Measurements from ENCODE around the gene LSM7. TPM values are rescaled to one million over a fixed set of nuclear protein-coding genes. Genes with fewer than 3 reads are reported as not detected.

LSM7 gene
- total RNA-seq, 1 experiment from 2014 or later, result 93.0 TPM

DNA sequence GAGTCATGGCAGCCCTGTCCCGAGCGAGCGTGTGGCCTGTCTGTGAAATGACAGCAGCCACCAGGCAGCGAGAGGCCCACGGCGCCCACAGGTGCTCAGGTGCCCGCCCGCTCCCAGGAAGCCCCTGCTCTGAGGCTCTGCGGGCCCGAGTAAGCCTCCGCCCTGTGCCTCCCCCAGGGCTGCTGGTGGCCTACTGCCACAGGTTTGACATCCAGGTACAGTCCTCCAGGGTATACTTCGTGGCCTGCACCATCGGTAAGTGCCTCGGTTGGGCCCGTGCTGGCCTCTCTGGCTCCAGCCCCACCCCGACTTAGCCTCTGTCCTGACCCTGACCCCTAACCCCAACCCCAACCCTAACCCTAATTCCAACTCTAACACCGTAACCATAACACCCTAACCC lies 16.7 kb upstream of the LSM7 start:
- intact Hi-C loops (cut with micrococcal nuclease; ENCODE audit: unreplicated experiment), result no loop called here
- Mint-ChIP-seq H3K27me3 (ENCODE audit: unreplicated experiment) (no peaks in the 10 kb centered on the region), H3K4me1 (ENCODE audit: low read depth, unreplicated experiment) (peaks cover 10% of the 10 kb centered on the region), H3K36me3 (ENCODE audit: insufficient read depth, unreplicated experiment) (peaks cover 10% of the 10 kb centered on the region), H3K27ac (ENCODE audit: unreplicated experiment) (no peak overlapping the region), H3K9me3 (ENCODE audit: low read depth, unreplicated experiment) (no peaks in the 10 kb centered on the region), H3K4me3 (ENCODE audit: low read depth, unreplicated experiment) (no peak overlapping the region)
- CTCF ChIA-PET, result no interaction called here
- TF ChIP-seq, protein P1, sequence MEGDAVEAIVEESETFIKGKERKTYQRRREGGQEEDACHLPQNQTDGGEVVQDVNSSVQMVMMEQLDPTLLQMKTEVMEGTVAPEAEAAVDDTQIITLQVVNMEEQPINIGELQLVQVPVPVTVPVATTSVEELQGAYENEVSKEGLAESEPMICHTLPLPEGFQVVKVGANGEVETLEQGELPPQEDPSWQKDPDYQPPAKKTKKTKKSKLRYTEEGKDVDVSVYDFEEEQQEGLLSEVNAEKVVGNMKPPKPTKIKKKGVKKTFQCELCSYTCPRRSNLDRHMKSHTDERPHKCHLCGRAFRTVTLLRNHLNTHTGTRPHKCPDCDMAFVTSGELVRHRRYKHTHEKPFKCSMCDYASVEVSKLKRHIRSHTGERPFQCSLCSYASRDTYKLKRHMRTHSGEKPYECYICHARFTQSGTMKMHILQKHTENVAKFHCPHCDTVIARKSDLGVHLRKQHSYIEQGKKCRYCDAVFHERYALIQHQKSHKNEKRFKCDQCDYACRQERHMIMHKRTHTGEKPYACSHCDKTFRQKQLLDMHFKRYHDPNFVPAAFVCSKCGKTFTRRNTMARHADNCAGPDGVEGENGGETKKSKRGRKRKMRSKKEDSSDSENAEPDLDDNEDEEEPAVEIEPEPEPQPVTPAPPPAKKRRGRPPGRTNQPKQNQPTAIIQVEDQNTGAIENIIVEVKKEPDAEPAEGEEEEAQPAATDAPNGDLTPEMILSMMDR (IDR thresholded peaks at IDR 0.05; ENCODE audit: unreplicated experiment), result no peak
- DNase-seq, result no peak
- no TSS peak for BruUV-seq (replicated peaks)

DNA sequence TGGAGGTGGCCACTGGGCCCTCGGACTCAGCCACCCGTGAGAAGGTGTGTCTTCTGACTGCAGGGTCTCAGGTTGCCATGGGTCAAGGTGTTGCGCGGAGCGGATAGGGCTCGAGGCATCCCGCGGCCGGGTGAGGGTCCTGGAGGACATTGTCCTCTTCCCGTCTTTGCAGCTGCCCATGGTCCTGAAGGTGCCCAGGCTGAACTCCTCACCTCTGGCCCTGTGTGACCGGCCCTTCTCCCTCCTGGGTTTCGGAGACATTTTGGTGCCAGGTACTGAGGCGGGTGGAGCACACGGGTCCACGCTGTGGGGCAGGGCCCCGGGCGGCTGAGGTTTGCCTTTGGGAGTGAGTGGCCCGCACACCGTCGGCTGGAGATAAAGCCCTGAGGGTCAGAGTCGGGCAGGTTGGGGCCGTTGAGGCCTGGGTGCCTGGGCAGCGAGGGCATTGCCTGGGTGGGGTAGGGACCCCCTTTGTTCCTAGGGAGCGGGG lies 16.0 kb upstream of the LSM7 start:
- H3K9me3 Mint-ChIP-seq (ENCODE audit: low read depth, unreplicated experiment), result no peaks in the 10 kb centered on the region

DNA sequence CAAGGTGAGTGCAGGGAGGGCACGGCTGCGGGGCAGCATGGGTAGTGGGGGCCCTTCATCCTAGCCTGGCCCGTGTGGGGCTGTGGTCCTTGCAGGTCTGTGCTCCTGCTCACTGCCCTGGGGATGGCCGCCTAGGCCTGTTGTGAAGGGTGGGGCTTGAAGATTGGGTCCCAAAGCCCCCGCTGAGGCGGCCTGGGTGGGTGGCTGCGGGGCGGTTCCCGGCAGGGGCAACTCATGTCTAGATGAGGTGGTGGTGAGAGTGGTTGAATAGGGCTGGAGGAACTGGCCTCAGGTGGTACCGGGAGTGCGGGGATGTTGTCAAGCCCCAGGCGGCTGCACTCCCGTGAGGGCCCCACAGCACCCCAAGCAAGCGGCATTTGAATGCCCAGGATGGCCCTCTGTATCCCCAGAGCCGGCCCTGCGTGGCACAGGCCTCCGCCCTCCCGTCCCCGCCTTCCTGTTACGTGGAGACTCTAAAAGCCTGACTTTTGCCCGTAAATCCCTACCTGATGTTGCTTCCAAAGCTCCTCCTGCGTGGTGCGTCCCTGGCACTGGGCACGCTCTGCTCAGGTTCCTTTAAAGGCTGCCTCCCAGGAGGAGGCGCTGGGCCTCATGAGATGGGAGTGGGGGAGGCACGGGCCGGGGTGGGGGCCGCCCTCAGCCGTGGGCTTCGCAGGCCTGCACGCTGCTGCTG lies 15.1 kb upstream of the LSM7 start:
- intact Hi-C loops (cut with micrococcal nuclease; ENCODE audit: unreplicated experiment), result no loop called here
- Mint-ChIP-seq H3K36me3 (ENCODE audit: insufficient read depth, unreplicated experiment) (peaks cover 10% of the 10 kb centered on the region), H3K27ac (ENCODE audit: unreplicated experiment) (no peak overlapping the region), H3K27me3 (ENCODE audit: unreplicated experiment) (no peaks in the 10 kb centered on the region), H3K4me1 (ENCODE audit: low read depth, unreplicated experiment) (peaks cover 10% of the 10 kb centered on the region), H3K9me3 (ENCODE audit: low read depth, unreplicated experiment) (no peaks in the 10 kb centered on the region), H3K4me3 (ENCODE audit: low read depth, unreplicated experiment) (no peak overlapping the region)
- CTCF ChIA-PET, result no interaction called here
- TF ChIP-seq, protein P1 (IDR thresholded peaks at IDR 0.05; ENCODE audit: unreplicated experiment), result no peak
- DNase-seq, result no peak
- BruUV-seq (replicated peaks), result no TSS peak

More for the DNA sequence above, 16.0 kb upstream of the LSM7 start:
- intact Hi-C loops (cut with micrococcal nuclease; ENCODE audit: unreplicated experiment), result no loop called here
- TF ChIP-seq, protein P1 (IDR thresholded peaks at IDR 0.05; ENCODE audit: unreplicated experiment), result no peak
- no peak overlapping the region for H3K4me3 Mint-ChIP-seq (ENCODE audit: low read depth, unreplicated experiment)
- peaks cover 10% of the 10 kb centered on the region for H3K4me1 Mint-ChIP-seq (ENCODE audit: low read depth, unreplicated experiment)
- H3K27ac Mint-ChIP-seq (ENCODE audit: unreplicated experiment), result no peak overlapping the region
- DNase-seq, result no peak
- CTCF ChIA-PET, result no interaction called here
- H3K27me3 Mint-ChIP-seq (ENCODE audit: unreplicated experiment), result no peaks in the 10 kb centered on the region
- H3K36me3 Mint-ChIP-seq (ENCODE audit: insufficient read depth, unreplicated experiment), result peaks cover 10% of the 10 kb centered on the region
- BruUV-seq (replicated peaks), result no TSS peak

DNA sequence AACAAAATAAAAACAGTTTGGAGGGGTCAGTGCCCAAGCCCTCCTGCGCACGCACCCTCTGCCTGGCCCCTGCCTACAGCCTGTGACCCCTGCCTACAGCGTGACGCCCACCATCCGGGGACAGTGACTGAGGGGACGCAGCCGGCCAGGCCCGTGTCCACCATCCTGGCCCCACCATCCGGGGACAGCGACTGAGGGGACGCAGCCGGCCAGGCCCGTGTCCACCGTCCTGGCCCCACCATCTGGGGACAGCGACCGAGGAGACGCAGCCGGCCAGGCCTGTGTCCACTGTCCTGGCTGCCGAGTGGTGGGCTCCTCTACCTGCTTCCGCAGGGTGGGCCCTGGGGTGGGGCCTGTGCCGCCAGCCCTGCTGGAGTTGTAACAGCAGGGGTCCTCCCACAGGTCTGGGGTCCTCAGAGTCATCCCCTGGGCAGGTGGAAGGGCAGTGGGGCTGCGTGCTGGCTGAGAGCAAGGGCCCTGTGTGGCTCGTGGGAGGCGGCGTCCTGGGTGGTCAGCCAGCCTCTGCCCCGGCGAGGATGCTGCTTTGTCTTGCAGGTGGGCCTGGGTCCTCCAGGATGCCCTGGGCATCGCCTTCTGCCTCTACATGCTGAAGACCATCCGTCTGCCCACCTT lies 14.4 kb upstream of the LSM7 start:
- no peak overlapping the region for H3K27ac Mint-ChIP-seq (ENCODE audit: unreplicated experiment)
- no peak overlapping the region for H3K4me3 Mint-ChIP-seq (ENCODE audit: low read depth, unreplicated experiment)
- no peaks in the 10 kb centered on the region for H3K9me3 Mint-ChIP-seq (ENCODE audit: low read depth, unreplicated experiment)
- peaks cover 11% of the 10 kb centered on the region for H3K36me3 Mint-ChIP-seq (ENCODE audit: insufficient read depth, unreplicated experiment)
- no TSS peak for BruUV-seq (replicated peaks)
- CTCF ChIA-PET, result no interaction called here
- H3K4me1 Mint-ChIP-seq (ENCODE audit: low read depth, unreplicated experiment), result peaks cover 10% of the 10 kb centered on the region
- DNase-seq, result no peak
- TF ChIP-seq, protein P1 (IDR thresholded peaks at IDR 0.05; ENCODE audit: unreplicated experiment), result no peak
- intact Hi-C loops (cut with micrococcal nuclease; ENCODE audit: unreplicated experiment), result no loop called here
- H3K27me3 Mint-ChIP-seq (ENCODE audit: unreplicated experiment), result no peaks in the 10 kb centered on the region
